ENCODE measurements around the gene KRTAP9-9. TPM values are rescaled to one million over a fixed set of nuclear protein-coding genes. Genes with fewer than 3 reads are reported as not detected.

Gene KRTAP9-9
- total RNA-seq, 1 experiment from 2014 or later: not detected

GRCh38 chr17:41212524-41213169 is 42.5 kb upstream of the KRTAP9-9 start:
- no peak overlapping the region for H3K4me2 ChIP-seq (ENCODE audit: insufficient read depth, insufficient read length, low read length)
- H3K4me1 Mint-ChIP-seq: peaks cover 0 to 2% of the 10 kb centered on the region in 2 experiments; a peak in 1 of 4 replicates
- H3K4me1 ChIP-seq (ENCODE audit: insufficient read depth, low read length): no peaks in the 10 kb centered on the region
- no peak overlapping the region for H3K14ac ChIP-seq (ENCODE audit: insufficient read depth, low read length)
- H3K9ac ChIP-seq (ENCODE audit: extremely low read depth, insufficient read length, low read length): no peak overlapping the region
- H2BK12ac ChIP-seq (ENCODE audit: insufficient read length, low read depth, low read length): no peak overlapping the region
- no peaks in the 10 kb centered on the region for H3K79me2 ChIP-seq (ENCODE audit: insufficient read depth, low read length)
- H2BK5ac ChIP-seq (ENCODE audit: insufficient read length, low read length): no peak overlapping the region
- no peak overlapping the region for H4K8ac ChIP-seq (replicated peaks; ENCODE audit: insufficient read length, low read depth, low read length)
- H3T11ph ChIP-seq (ENCODE audit: low read length): no peak overlapping the region
- no peak overlapping the region for H2BK15ac ChIP-seq (ENCODE audit: low read depth, low read length)
- no peak overlapping the region for H4K91ac ChIP-seq (ENCODE audit: insufficient read length, low read depth, low read length)
- H2AK5ac ChIP-seq (ENCODE audit: insufficient read length, low read length): no peak overlapping the region
- no peak for DNase-seq
- H2BK120ac ChIP-seq (ENCODE audit: low read depth, low read length, poor library complexity, severe bottlenecking): no peak overlapping the region
- no peak overlapping the region for H3K27ac ChIP-seq (ENCODE audit: insufficient read length, low read depth, low read length)
- H2BK20ac ChIP-seq (ENCODE audit: low read depth, low read length, poor library complexity, severe bottlenecking): no peak overlapping the region
- peaks cover 2% of the 10 kb centered on the region; the same call in 1 of the 2 replicates for H3K27me3 Mint-ChIP-seq (ENCODE audit: low read depth)
- no peaks in the 10 kb centered on the region for H3K23me2 ChIP-seq (ENCODE audit: insufficient read length, low read depth, low read length, poor library complexity, severe bottlenecking)
- H3K9me3 Mint-ChIP-seq: peaks cover 7% of the 10 kb centered on the region in 2 experiments
- no peaks in the 10 kb centered on the region for H3K9me3 ChIP-seq (ENCODE audit: control insufficient read depth, low read depth, low read length)
- no peaks in the 10 kb centered on the region for H4K20me1 ChIP-seq (ENCODE audit: control insufficient read depth, insufficient read depth, insufficient read length)
- H3K79me1 ChIP-seq (ENCODE audit: insufficient read depth, low read depth, low read length, poor library complexity, severe bottlenecking): no peaks in the 10 kb centered on the region
- peaks cover 0 to 7% (median 0%) of the 10 kb centered on the region in 3 experiments; a peak in 4 of 7 replicates for H3K36me3 Mint-ChIP-seq (ENCODE audit: insufficient read depth in 1 of 3, low read depth in 3 of 3)
- TF ChIP-seq CTCF (conservative IDR thresholded peaks at IDR 0.05): no peak
- H3K4ac ChIP-seq (ENCODE audit: low read depth, low read length): no peak overlapping the region
- no peaks in the 10 kb centered on the region for H3K27me3 ChIP-seq (ENCODE audit: insufficient read depth, low read length)
- whole genome bisulfite sequencing (ENCODE audit: extremely low coverage, insufficient read length, low lambda C conversion rate): no CpG with 5 or more reads among the region's 7 CpGs
- no peak overlapping the region for H3K56ac ChIP-seq (ENCODE audit: insufficient read length, low read depth, low read length)
- no peak overlapping the region; a peak in 1 of 7 replicates for H3K27ac Mint-ChIP-seq
- H3K4me3 Mint-ChIP-seq: no peak overlapping the region; a peak in 1 of 5 replicates
- H2AFZ ChIP-seq (ENCODE audit: low read length): no peak overlapping the region
- H3K23ac ChIP-seq (ENCODE audit: insufficient read length, low read depth, low read length): no peak overlapping the region
- H4K5ac ChIP-seq (ENCODE audit: insufficient read length, low read depth, low read length): no peak overlapping the region
- no peak overlapping the region for H3K18ac ChIP-seq (ENCODE audit: insufficient read length, low read depth, low read length)
